HG03442 (cell line): ENCODE data around the gene MAML3.

Experiments
- ATAC-seq: cut with Tn5 transposase; IDR thresholded peaks from one replicate; pipeline ENCODE4 v1.9.1; 2021; ENCODE audit warnings: mild to moderate bottlenecking, moderate library complexity; ENCODE audit not compliant: unreplicated experiment

MAML3 gene

GRCh38 chr4:140153718-140154571 lies at the start of gene MAML3:
TSS of gene MAML3 (minus strand) at chr4:140154184. CDS start at chr4:140153327, 857 bp downstream.
- ATAC-seq = no peak

GRCh38 chr4:140198942-140199341 lies 45.0 kb upstream of the MAML3 start:
- no peak for ATAC-seq

DNA sequence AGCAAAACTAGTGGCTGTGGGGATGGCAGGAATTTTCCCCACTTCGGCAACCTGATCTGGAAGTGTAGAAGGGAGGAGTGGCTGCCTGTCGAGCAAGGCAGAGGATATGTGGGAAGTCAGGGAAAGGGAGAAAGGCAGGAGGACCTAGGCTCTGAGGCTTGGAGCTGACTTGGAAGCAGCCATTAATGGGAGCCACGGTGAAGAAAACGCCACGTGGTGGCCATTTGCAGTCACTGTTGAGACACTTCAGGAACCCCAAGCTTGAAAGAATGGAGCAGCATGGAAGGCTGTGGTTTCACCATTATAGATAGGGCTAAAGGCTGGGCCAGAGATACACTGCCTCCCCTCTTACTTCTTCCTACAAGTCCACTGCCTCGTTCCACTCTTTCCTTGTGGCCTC lies 41.8 kb upstream of the MAML3 start:
- ATAC-seq = no peak

DNA sequence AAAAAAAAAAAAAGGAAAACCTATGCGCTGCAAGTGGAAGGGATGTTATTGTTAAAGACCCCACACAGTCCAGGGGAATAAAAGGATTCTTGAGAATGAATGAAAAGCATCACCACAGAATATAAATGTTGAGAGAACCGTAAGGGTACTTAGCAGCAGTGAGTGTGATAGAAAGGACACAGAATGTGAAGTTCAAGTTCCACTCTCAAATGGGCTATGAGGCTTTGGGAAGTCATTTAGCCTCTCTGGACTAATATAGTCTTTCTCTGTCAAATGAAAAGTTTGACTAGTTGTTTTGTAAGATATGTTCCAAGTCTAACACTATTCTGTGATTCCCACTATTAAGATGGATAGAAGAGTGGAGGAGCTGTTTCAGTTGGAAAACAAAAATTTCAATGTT lies 35.8 kb upstream of the MAML3 start:
- no peak for ATAC-seq

DNA sequence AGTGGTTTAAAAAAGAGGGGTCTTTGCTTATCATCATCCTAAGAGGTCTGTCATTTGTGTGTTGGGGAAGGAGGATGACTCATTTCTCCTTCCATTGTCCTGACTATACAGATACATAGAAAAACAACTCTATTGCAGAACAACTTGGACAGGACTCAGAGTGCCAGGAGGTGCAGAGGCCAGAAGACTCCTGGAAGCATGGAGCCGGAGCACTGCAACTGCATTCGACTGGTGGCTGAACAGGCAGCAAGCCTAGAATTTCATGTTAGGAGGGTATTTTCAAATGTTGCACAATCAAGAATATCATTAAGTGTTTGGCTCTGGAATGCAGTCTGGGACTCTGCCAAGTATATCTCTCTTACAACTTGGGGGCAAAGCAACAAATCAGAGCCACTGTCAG lies 35.0 kb upstream of the MAML3 start:
- no peak for ATAC-seq

- ATAC-seq = no peak
These were observed 33.3 kb upstream of the MAML3 start for GRCh38 chr4:140187316-140187695.

DNA sequence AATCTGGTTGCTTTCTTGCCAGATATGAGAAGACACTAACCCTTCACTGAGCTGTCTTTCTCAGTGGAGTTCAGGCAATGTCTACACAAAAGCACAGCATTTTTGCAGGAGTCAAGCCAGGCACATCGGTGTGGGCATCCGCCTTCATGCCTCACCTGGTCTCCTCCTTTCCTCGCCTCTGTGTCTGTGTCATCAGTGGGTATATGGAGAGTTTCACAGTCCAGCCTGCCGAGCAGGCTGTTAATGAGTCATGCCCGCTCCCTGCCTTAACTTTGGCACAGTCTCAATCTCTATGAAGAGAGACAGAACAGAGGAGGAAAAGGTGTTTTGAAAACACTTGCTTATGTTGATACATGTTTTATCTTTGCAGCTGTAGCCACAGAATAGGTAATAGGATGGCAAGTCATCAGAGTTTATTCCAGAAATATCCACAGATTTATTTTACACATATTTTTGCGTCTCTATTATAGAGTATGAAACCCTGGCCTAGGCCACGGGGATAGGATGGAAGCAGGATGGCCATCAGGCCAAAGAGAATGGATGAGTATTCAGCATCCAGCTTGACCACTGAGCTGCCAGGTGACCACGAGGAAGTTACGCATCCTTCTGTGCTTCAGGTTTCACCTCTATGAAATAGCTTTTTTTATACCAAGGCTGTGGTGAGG lies 32.8 kb upstream of the MAML3 start:
- no peak for ATAC-seq

GRCh38 chr4:140186082-140186438 lies 32.1 kb upstream of the MAML3 start:
- ATAC-seq = no peak

- ATAC-seq = no peak
These were observed 31.6 kb upstream of the MAML3 start for GRCh38 chr4:140185412-140186081.

- ATAC-seq = no peak
These were observed 29.3 kb upstream of the MAML3 start for GRCh38 chr4:140183270-140183669.

- no peak for ATAC-seq
These were observed 26.6 kb upstream of the MAML3 start for GRCh38 chr4:140180577-140180976.

GRCh38 chr4:140176735-140177134 lies 22.8 kb upstream of the MAML3 start:
- ATAC-seq = no peak

DNA sequence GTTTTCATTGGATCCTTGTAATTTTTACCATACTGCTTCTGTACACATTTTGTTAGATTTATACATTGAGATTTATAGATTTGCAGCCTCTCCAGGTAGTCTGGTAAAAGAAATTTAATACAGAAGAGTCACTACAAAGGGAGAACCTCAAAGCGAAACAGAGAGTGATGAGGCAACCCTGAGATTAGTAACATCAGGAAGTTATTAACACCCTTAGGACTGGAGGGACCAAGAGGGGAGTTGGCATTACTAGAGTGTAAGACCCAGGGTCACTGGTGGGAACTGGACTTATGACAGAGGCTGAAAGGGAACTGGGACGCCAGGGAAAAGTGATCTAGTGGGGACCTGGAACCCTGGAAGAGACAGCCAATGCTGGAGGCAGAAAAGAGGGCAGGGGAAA lies 20.6 kb upstream of the MAML3 start:
- ATAC-seq = no peak

GRCh38 chr4:140172960-140173359 lies 19.0 kb upstream of the MAML3 start:
- no peak for ATAC-seq

GRCh38 chr4:140170299-140170698 lies 16.3 kb upstream of the MAML3 start:
- no peak for ATAC-seq

DNA sequence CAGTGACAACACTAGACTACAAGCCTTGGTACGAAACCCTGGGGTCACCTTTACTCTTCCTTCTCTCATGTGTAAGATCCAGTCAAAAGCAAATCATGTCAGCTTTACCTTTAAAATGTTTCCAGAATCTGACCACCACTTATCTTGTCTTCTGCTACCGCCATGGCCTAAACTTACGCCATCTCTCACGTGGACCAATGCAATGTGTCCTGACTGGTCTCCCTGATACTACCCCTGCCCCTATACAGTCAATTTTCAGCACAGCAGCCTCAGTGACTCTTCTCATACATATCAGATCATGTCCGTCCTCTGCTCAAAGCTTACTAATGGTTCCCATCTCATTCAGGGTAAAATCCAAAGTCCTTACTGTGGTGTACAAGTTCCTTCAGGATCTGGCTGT lies 15.0 kb upstream of the MAML3 start:
- no peak for ATAC-seq

GRCh38 chr4:140168474-140168873 lies 14.5 kb upstream of the MAML3 start:
- no peak for ATAC-seq

DNA sequence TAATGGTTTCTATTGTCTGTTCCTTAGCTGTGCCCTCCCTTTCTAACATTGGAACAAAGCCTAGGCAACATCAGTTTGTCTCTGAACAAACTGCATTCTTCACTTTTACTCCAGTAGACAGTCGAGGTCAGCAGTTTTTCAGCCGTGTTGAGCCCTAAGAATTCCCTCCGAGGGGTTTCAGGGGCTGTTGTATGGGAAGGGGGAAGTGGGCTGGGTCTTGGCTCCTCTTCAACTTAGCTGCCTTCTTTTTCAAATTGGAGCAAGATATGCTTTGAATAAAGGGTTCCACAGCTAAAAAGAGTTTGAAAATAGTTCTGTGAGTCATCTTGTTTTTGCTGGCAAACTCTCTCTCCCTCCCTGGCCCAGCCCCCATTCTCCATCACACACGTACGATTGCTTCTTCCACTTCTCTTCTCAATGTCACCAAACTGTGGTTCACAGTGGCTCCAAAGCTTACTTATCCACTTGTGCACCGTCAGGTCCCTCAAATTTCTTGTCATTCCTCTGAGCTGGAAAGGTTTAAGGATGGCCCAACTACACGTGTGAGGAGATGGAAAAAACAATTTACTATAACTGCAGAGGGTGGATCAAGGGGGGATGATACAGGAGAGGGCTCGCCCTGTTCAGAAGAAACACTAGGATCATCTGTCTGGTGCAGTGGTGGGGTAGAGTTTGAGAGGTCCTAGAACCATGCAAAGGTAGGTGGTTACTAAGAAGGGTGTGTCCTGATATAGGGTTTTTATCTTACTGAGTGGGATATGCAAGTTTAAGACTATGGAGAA lies 9.2 kb upstream of the MAML3 start:
- ATAC-seq = no peak

DNA sequence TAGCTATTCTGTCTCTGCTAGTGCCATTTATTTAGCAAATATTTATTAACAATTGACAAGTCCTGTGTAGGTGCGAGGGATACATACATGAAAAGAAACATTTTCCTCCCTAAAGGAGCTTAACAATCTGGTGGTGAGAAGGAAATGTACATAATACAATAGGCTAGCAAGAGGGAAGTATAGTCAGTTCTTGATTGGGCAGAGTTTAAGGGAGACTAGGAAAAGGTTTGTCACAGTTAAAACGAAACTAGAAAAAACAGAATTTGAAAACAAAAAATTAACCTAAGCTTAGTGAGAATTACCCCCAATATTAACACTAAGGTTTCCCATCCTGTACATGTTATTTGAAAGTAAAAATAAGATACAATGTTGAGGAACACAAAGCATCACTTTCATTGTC lies 8.6 kb upstream of the MAML3 start:
- ATAC-seq = no peak

DNA sequence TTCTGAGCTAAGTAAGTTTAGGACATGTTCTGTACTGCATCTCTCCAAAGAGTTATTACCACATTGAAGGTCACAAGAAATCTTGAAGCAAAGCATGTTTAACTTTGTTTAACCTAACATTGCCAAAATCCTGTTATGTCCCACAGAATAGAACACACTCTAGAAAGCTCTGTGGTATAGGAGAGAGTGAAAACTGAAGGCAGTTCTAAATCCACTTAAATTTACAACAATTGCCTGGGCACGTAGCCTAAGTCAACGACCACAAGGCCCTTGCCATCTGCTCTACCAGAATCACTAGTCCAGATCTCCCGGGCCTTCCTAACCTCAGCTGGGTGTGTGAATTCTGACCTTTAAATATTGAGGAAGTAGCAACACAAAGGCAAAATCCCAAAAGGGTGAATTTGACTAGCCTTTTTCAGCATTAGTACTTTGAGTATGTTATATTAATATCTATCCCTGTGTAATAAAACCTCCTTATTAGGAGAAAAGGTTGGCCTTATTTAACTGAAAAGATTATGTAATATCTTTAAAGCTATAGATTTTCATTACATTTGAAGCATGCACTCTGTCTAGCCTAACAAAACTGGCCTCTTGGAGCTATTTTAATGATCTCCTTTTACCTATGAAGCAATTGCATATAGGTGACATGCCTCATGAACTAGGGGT lies 4.5 kb upstream of the MAML3 start:
- no peak for ATAC-seq

- ATAC-seq = no peak
These were observed 3.4 kb upstream of the MAML3 start for GRCh38 chr4:140157341-140157740.
